Left lung (tissue), 10 donors: Measurements from ENCODE around the gene TMEM203. TPM values are rescaled to one million over a fixed set of nuclear protein-coding genes. Genes with fewer than 3 reads are reported as not detected.

Experiments used
- ATAC-seq: fragments of 200-7000 bp; cut with Tn5 transposase; one replicate; pipeline ENCODE4 v1.9.1; 2020; ENCODE audit warnings: moderate library complexity
- DNase-seq, 4 donors: peaks; one replicate each; pipeline ENCODE4 v3.0.0-alpha.2; 2013 to 2020
- H3K27ac ChIP-seq, 2 donors: fragments of 200-600 bp; sonication (generic) in 1 of 2; one replicate each; pipeline versions ENCODE4 v1.5.0 to v1.8.0; 2020 to 2021
- H3K27me3 ChIP-seq, 2 donors: fragments of 200-600 bp; sonication (generic) in 1 of 2; one replicate each; pipeline versions ENCODE4 v1.5.0 to v1.8.0; 2020 to 2021
- H3K36me3 ChIP-seq, 2 donors: fragments of 200-600 bp; sonication (generic) in 1 of 2; one replicate each; pipeline versions ENCODE4 v1.5.0 to v1.8.0; 2020 to 2021
- H3K4me1 ChIP-seq, 2 donors: fragments of 200-600 bp; one replicate each; pipeline ENCODE4 v1.8.0; 2021
- H3K4me3 ChIP-seq, 2 donors: fragments of 200-600 bp; sonication (generic) in 1 of 2; one replicate each; pipeline versions ENCODE4 v1.5.0 to v1.8.0; 2020 to 2021; ENCODE audit warnings: mild to moderate bottlenecking in 1 of 2
- H3K9me3 ChIP-seq, 2 donors: fragments of 200-600 bp; sonication (generic) in 1 of 2; one replicate each; pipeline versions ENCODE4 v1.5.0 to v1.8.0; 2020 to 2021
- intact Hi-C, 2 donors: fragments of 100-400 bp; cut with DNase I; formaldehyde crosslinking; loops; one replicate each; pipeline versions ENCODE4 v1.11.2 to v1.14.2; 2022
- polyA plus RNA-seq, 6 donors: library from polyadenylated mRNA; unstranded; fragments of 120-200 nt; gene quantifications; one replicate each; pipeline ENCODE4 v1.2.1, GENCODE V29; 2013; ENCODE audit not compliant: insufficient read length in 6 of 6
- total RNA-seq, 2 donors: library from RNA; stranded (reverse); fragmentation: NEBNext Ultra II Directional; extraction: Animal tissue kit (Norgen Biotek cat#: 25700); gene quantifications; one replicate each; pipeline ENCODE4 v1.2.1, GENCODE V29; 2021
- TF ChIP-seq, protein P1 (sequence below), 2 donors: fragments of 200-600 bp; sonication (generic) in 1 of 2; IDR thresholded peaks; one replicate each; pipeline versions ENCODE4 v1.5.0 to v1.8.0; 2021; ENCODE audit warnings: antibody characterized with exemption in 2 of 2
- donor health status: DM: no; HTN: yes; CAD: no.
- donor health status: DM: no; HTN: no; CAD: no.

Gene TMEM203
- total and polyA plus RNA-seq, 8 donors, result 30.4 to 37.8 (median 31.8) TPM

DNA sequence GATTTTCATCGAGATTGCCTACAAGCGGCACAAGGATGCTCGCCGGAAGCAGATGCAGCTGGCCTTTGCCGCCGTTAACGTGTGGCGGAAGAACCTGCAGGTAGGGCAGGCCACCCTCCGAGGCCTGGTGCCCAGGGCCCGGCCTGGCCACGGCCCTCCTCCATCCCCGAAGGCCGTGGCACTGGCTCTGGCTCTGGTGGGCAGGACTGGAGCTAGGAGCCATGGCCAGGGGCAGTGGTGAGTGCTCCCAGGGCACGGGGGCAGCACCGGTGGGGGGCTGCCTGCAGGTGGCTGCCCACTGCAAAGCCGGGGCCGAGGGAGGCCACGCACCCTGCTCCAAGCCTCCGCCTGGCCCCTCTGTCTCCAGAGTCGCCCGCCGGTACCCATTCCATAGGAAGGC is 41.6 kb downstream of the TMEM203 start:
- no peak overlapping the region for H3K4me3 ChIP-seq
- no peaks in the 10 kb centered on the region for H3K9me3 ChIP-seq
- ATAC-seq (no peak), DNase-seq (no peak)
- no peaks in the 10 kb centered on the region for H3K36me3 ChIP-seq
- H3K27me3 ChIP-seq, result peaks cover 96 to 100% of the 10 kb centered on the region in 2 donors
- intact Hi-C loops, result no loop called here
- H3K4me1 ChIP-seq, result peaks cover 14 to 30% of the 10 kb centered on the region in 2 donors
- no peak overlapping the region for H3K27ac ChIP-seq
- TF ChIP-seq, protein P1, sequence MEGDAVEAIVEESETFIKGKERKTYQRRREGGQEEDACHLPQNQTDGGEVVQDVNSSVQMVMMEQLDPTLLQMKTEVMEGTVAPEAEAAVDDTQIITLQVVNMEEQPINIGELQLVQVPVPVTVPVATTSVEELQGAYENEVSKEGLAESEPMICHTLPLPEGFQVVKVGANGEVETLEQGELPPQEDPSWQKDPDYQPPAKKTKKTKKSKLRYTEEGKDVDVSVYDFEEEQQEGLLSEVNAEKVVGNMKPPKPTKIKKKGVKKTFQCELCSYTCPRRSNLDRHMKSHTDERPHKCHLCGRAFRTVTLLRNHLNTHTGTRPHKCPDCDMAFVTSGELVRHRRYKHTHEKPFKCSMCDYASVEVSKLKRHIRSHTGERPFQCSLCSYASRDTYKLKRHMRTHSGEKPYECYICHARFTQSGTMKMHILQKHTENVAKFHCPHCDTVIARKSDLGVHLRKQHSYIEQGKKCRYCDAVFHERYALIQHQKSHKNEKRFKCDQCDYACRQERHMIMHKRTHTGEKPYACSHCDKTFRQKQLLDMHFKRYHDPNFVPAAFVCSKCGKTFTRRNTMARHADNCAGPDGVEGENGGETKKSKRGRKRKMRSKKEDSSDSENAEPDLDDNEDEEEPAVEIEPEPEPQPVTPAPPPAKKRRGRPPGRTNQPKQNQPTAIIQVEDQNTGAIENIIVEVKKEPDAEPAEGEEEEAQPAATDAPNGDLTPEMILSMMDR (IDR thresholded peaks at IDR 0.05), result no peak

DNA sequence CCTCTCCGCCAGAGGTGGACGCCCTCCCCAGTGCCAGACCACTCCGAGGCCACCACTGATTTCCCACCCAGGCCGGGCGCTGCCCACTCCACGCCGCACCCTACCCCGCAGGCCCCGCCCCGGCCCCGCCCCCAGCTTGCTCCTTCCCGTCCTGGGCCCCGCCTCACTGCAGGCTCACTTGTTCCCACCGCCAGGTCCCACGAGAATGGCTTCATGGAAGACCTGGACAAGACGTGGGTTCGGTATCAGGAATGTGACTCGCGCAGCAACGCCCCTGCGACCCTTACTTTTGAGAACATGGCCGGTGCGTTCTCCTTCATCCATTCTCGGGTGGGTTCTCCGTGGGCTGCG is 42.1 kb downstream of the TMEM203 start:
- TF ChIP-seq, protein P1 (IDR thresholded peaks at IDR 0.05), result no peak
- Histone ChIP-seq H3K27ac (no peak overlapping the region), H3K36me3 (no peaks in the 10 kb centered on the region), H3K27me3 (peaks cover 94 to 100% of the 10 kb centered on the region in 2 donors), H3K4me1 (peaks cover 11 to 25% of the 10 kb centered on the region in 2 donors), H3K9me3 (no peaks in the 10 kb centered on the region), H3K4me3 (peak overlapping the region; percentile 11 to 36)
- DNase-seq (no peak), ATAC-seq (peak; percentile 63)
- intact Hi-C loops, result no loop called here

DNA sequence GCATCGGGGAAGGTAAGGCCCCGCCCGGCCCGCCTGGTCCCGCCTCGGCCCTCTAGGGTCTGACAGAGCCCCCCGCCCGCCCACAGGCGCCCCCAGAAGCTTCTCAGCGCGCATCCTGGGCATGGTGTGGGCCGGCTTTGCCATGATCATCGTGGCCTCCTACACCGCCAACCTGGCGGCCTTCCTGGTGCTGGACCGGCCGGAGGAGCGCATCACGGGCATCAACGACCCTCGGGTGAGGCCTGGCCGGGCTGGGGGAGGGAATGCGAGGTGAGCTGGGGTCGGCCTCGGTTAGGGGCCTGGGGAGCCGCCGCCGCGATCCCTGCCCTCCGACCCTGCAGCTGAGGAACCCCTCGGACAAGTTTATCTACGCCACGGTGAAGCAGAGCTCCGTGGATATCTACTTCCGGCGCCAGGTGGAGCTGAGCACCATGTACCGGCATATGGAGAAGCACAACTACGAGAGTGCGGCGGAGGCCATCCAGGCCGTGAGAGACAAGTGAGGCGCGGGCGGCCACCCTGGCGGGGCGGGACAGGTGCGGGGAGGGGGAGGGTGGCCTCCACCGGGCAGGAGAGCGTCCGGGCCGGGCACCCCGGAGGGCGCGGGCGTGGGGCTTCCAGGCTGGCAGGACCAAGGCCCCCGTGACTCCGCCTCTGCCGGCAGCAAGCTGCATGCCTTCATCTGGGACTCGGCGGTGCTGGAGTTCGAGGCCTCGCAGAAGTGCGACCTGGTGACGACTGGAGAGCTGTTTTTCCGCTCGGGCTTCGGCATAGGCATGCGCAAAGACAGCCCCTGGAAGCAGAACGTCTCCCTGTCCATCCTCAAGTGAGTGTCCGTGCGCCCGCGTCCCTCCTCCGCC is 42.7 kb downstream of the TMEM203 start:
- peaks cover 6 to 19% of the 10 kb centered on the region in 2 donors for H3K4me1 ChIP-seq
- no peaks in the 10 kb centered on the region for H3K36me3 ChIP-seq
- DNase-seq (peak in 1 of 4 donors; percentile 28), ATAC-seq (peak; percentile 76)
- H3K4me3 ChIP-seq, result peak overlapping the region; percentile 11 to 36
- intact Hi-C loops, result no loop called here
- TF ChIP-seq, protein P1 (IDR thresholded peaks at IDR 0.05), result no peak
- peaks cover 87 to 100% of the 10 kb centered on the region in 2 donors for H3K27me3 ChIP-seq
- no peak overlapping the region for H3K27ac ChIP-seq
- no peaks in the 10 kb centered on the region for H3K9me3 ChIP-seq

DNA sequence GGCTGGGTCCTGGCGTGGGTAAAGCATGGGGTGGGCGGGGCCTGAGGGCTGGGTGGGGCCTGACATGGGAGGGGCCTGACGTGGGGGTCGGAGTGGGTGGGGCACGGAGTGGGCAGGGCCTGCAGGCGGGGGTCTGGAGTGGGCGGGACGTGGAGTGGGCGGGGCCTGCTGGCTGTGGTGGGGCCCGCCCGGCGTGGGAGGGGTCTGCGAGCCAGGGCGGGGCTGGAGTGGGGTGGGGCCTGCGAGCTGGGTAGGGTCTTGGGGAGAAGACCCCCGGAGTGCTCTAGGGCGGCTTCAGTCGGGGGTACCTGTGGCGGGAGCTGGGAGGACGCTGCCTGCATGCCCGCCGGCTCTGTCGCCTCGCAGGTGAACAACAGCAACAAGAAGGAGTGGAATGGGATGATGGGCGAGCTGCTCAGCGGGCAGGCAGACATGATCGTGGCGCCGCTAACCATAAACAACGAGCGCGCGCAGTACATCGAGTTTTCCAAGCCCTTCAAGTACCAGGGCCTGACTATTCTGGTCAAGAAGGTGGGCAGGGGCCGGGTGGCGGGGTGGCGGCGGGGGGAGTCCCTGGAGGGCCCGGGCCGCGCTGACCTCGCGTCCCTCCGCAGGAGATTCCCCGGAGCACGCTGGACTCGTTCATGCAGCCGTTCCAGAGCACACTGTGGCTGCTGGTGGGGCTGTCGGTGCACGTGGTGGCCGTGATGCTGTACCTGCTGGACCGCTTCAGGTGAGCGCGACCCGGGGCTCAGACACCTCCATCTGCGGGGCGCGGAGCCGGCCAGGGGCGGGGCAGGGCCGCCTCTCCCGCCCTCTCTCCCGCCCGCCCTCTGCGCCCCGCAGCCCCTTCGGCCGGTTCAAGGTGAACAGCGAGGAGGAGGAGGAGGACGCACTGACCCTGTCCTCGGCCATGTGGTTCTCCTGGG is 43.6 kb downstream of the TMEM203 start:
- ATAC-seq, result no peak
- H3K4me1 ChIP-seq, result peaks cover 6 to 21% of the 10 kb centered on the region in 2 donors
- no peak for DNase-seq

More for the DNA sequence above, 43.6 kb downstream of the TMEM203 start:
- H3K4me3 ChIP-seq, result no peak overlapping the region
- no peaks in the 10 kb centered on the region for H3K36me3 ChIP-seq
- intact Hi-C loops, result no loop called here
- H3K9me3 ChIP-seq, result no peaks in the 10 kb centered on the region
- TF ChIP-seq, protein P1 (IDR thresholded peaks at IDR 0.05), result no peak
- H3K27ac ChIP-seq, result no peak overlapping the region
- peaks cover 79 to 100% of the 10 kb centered on the region in 2 donors for H3K27me3 ChIP-seq
